GM18907 (cell line): ENCODE data around the gene EMID1.

Experiments used
- ATAC-seq: cut with Tn5 transposase; IDR thresholded peaks from one replicate; pipeline ENCODE4 v1.9.1; 2021; ENCODE audit warnings: mild to moderate bottlenecking, moderate library complexity; ENCODE audit not compliant: unreplicated experiment

The EMID1 gene

DNA sequence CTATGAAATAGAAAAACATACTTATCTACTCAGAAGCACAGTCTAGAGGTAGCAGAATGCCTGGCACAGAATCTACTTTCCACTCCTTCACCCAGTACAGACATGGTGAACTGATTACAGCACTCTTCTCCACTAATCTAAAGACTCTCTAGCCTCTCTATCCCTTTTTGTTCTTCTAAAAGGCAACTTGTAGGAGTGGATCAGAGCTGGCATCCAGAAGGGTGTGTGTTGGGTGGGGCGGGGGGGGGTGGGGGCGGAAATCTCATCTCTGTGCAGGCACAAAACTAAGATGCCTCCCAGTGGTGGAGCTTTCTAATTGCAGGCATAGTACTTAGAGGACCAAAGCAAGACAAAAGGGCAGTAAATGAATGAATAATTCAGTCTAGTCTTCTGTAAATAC is 11.5 kb upstream of the EMID1 start:
- no peak for ATAC-seq

DNA sequence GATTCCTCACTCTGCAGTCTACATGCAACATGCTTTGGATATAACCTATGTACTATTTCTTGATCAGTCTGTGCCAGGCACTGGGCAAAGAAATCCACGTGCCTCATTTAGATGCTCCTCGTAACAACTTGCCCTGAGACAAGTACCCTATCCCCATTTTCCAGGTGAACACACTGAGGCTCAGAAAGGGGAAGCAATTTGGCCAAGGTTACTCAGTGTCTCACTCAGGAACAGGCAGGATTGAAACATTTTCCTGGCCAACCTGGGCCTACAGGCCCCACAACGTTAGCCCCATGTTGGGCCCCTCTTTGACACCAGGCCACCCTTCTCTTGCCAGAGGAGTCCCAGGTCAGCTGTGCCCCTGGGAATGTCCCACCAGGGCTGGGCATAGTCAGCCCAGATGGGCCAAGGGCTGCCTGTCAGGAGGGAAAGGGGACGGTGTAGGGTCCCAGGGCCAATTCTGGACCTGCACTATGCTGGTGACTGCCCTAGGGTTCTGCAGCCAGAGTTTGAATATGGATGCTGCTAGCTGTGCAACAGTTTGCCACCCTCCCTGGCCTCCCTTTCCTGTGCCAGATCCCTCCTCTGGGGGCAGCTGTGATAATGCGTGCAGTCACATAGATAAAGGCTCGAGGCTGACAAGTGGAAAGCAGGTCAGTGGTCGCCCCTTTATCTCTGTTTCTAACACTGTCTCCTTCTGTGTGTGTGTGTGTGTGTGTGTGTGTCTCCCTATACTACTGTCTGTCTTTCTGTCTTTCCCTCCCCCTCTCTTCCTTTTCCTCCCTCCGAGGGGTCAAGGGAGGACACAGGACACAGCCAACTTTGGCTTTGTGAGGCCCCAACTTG is 10.4 kb upstream of the EMID1 start:
- no peak for ATAC-seq

DNA sequence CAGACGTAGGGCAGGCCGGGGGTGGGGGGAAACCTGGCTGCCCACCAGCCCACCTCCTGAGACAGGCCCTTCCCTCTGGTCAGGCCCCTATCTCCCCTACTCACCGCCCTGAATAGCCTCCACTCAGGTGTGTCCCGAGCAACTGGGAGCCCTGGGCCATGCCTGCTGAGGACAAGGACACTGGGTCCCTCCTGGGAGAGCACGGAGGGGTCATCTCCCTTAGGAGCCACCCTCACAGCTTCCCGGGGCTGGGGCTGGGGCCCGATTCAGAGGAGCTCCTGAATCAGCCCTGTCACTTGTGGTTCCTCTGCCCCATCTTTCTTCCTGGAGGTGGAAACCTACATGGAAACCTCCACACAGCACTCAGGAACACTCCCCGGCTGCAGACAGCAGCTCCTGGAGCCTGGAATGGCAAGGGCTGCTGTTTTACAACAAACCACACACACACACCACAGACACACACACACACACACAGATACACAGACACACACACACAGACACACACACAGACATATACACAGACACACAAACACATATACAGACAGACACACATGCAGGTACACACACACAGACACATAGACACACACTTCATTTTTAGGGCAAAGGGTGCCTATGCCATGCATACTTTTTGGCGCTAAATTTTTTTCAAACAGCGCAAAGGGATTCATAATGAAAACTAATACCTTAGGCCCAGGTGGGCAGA is 9.6 kb upstream of the EMID1 start:
- no peak for ATAC-seq

DNA sequence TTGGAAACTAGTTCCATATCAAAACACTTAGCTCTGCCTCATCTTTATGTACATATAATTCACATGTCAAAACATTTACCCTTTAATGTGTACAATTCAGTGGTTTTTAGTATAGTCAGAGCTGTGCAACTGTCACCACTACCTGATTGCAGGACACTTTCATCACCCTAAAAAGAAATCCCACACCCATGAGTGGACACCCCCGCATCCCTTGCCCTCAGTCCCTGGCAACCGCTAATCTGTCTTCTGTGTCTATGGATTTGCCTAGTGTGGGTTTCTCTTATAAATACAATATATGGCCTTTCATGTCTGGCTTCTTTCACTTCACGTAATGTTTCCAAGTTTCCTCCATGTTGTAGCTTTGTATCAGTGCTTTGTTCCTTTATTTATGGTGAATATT is 8.6 kb upstream of the EMID1 start:
- ATAC-seq: no peak

DNA sequence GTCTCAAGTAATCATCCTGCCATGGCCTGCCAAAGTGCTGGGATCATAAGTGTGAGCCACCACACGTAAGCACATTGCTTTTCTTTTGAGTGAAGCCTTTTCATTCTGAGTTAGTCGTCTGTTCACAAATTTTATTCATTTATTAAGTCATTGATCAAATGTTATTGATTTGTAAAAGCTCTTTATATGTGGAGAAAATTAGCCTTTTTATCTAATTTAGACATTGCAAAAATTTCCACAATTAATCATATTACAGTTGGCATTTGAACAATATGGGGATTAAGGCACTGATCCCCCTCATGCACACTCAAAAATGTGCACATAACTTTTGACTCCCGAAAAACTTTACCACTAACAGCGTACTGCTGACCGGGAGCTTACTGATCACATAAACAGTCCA is 7.5 kb upstream of the EMID1 start:
- no peak for ATAC-seq

DNA sequence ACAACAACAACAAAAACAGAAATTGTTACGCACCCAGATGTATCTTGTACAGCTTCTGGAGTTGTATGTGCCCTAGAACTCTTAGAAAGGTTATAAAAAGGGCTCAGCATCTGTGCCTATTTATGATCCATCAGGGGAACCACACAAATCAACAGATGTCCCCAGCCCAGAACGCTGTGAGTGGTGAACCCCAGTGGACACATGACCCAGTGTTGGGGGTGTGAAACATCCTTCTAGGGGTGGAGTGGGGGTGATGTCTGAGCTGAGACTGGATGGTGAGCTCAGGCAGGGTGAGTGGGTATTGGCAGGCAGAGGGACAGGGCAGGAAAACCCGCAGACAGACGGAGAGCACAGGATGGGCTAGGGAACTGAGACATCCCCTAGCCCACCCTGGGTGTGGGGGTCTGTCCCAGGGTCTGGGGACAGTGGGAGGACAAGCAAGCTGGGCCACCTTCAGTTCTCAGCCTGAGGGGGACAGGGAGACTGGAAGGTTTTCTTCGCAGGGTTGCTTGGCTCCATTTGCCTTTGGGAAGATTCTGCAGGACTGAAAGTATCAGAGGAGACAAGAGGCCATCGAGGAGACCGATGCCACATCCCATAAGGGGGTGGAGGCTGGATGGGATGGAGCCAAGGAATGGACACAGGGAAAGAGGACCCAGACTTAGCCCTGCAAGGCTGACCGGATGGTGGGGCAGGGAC is 5.8 kb upstream of the EMID1 start:
- no peak for ATAC-seq

DNA sequence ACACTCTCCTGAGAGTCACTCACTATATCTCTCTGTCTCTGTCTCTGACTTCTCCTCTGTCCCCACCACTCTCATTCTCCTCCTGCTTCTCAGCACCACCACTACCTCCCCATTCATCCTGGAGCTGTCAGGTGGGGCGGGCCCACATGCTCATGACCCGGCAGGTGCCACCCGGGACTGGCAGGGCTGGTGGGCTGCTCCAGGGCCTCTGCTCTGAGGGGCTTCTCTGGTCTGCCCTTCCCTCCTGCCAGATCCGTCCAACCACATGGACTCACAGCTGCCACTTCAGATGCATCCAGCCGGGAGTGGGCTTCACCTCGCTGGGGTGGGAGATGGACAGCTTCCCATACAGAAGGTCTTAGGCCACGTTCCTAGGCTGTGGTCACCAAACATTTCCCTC is 4.8 kb upstream of the EMID1 start:
- no peak for ATAC-seq

DNA sequence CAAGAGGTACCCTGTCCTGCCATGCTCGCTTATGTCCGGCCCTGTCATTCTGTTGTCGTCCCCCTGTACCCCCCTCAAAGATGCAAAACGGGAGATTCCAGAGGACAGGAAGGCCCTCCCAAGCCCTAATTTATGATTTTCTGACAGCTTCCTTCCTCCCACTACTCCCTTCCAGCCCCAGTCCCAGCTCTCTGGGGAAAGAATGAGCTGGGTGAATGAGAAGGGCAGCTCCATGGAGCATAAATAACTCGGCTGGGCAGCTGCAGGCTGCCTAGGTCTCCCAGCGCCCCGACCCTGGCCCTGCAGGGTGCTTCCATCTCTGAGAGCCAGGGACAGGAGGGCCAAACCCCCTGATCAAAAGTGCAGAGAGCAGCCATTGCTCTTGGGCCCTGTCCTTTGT is 3.9 kb upstream of the EMID1 start:
- no peak for ATAC-seq

DNA sequence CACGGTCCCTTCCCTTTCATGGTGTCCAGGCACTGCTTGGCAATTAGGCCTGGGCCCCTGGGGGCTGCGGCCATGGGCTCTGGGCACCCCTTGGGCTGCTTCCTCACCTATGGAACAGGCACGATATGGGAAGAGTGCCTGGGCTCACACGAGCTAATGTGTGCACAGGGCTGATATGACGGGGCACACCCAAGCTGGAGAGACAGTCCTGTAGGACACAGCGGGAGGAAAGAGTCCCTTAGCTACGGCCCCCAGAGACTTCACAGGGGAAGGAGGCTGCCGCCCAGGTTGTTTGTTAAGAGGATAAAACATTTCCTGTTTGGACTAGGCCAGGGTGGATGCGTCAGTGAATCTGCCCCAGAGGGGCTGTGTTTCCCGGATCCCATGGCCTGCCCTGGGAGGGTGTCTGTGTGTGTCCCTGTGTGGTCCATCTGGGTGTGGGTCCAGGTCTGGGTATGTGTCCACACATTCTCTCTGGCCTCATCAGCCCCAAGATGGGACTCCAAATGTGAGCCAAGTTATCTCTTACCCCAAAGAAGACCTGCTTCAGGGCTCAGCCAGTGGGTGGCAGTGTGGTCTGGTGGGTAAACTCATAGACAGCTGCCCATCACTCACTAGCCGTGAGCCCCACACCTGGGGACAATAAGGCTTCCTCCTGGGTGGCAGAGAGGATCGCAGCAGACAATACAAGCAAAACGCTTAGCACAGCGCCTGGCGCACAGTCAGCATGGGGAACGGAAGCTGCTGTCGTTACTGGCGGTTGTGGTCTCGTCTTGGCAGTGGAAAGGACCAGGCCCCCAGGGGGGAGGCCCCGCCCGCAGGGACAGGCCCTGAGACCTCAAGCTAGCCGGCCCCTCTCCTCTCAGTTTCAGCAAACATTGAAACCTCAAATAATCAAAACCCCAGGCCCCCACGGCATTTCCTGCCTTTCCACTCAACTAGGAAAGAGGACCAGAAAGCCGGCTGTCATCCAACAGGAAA is 3.2 kb upstream of the EMID1 start:
- ATAC-seq: peak; percentile 74

DNA sequence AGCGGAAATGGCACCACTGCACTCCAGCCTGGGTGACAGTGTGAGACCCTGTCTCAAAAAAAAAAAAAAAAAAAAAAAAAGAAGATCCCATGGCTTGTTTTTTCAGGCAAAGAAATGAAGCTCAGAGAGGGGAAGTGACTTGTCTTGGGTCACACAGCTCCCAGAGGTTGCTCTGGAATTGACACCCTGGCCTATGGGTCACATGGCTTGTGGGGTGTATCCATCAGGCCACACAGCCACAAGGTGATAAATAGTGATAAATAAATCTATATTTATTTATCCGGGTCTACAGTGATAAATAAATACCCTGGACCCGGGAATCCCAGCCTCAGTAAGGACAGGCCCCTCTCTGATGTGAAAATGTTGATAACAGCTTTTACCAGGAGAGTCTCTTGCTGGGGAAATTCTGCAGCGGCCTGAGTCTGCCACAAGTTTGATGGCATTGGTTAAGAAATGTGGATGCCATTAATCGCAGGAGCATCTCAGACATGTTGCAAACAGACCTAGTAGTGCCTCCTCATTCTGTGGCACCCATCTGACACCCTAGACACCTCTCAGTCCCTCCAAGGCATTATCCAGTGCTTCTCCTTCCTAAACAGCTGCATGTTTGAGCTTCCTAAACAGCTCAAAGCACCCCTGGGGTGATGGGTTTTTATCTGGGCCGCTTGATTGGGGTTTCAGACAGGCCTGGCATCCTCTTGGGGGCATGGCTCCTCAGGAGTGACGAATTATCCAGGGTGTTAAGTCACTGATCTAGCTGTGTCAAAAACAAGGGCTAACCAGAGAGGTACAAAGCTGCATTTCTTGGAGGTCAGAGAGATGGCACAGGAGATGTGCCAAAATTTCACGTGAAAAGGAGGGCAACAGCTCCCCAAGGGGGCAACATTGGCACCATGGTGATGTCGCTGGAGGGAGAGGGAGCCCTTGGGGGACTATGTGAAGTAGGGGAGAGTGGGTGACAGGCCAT is 1.9 kb upstream of the EMID1 start:
- no peak for ATAC-seq

DNA sequence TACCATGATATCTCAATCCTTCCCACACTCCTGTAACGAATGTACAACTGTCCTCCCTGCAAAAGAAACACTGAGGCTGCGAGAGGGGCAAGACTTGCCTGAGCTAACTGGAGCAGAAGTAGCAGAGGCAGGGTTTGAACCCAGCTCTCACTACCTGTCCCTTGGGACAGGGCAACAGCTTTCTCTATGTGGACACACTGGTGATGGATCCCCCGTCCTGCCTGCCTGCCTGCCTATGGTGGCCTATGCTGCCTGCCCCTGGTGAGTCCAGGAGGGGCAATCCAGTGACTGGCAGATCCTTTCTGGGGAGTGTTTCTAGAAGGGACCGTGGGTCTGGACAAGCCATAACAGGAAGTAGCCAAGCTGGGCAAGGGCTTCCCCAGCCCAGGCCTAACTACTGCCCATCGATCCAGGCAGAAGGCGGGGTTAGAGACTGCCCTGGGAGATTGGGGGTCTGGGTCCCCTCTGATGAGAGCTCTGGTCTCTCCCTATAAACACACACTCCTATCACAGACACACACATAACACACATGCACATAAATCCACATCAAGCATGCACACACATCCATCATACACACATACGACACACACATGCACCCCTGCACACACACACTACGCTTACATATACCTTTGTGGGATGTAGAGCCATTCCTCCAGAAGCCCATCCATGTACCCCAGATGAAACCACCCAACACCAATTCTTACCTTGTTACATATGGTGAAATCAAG is 1.1 kb upstream of the EMID1 start:
- no peak for ATAC-seq

DNA sequence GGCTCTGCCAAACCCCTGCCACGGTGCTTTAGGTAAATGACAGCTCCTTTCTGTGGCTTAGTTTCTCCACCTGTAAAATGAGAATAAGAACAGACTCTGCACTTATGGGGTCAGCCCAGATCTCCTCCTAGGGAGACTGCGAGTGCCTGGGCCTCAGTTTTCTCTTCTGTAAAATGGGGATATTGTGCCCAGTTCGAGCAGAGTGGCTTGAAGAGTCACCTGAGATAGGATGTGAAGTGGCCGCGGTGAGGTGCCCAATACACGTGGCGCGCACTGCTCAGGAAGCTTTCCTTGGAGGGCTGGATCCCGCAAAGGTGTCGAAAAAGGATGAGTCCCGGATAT is 473 bp upstream of the EMID1 start:
- no peak for ATAC-seq

DNA sequence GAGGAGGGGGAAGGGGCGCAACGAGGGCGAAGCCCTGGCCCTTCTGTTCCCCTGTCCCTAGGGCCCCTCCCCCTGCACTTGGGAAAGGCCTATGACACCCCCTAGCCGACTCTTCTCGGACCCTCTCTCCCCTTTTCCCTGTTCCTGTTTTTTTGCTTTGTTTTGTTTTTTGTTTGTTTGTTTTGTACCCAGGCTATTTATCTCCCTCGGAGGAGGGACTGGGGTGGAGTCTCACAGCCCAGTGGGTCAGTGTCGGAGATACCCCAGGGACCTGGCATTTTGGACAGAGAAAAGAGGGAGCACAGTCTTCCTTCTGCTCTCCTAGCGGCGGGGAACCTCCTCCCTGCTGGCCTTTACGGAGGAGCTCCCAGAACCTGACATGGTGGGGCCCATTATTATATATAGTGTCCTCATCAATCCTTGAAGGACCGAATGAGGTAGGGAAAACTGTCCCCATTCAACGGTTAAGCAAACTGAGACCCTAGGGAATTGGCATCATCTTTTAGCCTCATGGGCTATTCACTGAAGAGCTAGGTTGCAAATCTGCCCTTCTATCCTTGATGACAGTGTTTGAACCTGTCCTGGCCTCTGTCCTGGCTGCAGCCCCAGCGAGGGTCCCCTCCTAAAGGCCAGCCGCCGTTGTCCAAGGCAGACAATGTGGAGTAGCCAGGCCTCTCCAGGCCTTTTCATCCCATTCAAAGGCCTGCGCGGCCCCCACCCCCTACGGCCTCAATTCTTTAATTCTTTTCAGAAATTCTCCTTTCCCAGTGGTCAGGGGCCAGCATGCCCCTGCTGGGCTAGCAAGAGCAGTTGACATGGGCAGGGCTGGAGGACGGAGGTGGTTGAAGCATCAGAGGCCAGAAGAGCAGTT is 911 bp downstream of the EMID1 start:
- no peak for ATAC-seq

DNA sequence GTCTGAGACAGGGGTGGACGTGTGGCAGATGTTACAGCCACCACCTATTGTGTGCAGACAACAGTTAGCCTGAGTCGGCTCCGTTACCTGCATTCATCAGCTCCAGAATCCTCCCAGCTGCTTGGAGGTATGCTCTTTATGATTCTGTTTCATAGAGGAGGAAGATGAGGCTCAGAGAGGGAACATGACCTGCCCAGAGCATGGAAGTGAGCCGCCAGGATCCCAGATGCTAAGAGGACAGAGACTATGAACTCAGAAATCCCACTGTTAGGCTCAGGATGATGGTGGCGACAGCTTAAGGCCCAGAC is 1.5 kb downstream of the EMID1 start:
- no peak for ATAC-seq

DNA sequence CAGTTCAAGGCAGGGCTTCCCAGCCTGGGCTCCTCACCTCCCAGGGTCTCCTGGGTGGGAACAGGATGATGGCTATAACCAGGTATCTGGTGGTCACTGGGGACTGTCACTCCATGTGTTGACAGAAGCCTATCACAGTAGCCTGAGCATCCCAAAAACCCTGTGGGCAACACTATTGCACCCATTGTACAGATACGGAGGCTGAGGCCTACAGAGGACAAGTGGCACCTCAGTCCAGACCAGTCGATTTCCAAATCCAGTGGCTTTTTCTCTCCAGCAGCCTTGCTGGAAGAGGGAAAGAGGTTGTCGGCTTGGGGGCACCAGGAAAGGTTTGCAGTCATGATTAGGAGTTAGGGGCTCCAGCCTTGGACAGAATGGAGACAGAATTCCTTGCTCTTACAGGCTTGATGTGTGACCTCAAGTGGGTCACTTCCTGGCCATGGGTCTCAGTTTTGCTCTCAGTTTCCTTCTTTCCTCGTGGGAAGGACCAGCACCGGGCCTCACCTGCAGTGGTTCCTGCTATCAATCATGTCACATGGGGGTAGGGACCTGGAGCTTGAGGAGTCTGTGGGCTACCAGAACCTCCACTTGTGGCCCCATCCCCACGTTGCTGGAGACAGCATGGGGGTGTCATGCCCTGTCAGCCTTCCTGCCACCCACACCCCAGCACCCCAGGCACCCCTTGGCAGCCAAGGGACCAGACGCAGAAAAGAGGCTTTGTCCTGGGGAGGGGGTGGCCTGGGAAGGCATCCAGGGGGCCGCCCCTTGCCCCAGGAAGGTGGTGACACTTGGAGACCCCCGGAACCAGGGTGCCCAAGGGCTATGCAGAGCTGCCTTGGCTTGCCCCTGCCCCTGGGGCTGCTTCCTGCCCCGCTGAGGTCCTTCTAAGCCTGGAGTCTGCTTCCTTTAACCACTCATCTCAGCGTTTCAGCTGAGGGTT is 2.1 kb downstream of the EMID1 start:
- ATAC-seq: no peak

DNA sequence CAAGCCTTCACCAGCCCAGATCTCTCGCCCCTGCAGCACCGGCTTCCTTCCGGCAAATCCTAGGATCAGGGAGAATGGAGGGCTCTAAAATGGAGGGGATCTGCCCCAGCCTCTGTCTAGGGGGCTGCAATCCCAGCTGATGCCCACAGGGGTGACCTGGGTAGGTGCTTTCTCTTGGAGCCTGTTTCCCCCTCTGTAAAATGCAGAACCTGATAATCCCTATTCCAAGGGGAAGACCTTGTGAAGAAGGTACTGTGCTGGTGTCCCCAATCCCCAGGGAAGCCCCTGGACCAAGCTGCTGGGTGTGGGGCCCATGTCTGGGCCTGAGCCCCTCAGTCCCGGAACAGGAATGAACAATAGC is 2.8 kb downstream of the EMID1 start:
- ATAC-seq: no peak

DNA sequence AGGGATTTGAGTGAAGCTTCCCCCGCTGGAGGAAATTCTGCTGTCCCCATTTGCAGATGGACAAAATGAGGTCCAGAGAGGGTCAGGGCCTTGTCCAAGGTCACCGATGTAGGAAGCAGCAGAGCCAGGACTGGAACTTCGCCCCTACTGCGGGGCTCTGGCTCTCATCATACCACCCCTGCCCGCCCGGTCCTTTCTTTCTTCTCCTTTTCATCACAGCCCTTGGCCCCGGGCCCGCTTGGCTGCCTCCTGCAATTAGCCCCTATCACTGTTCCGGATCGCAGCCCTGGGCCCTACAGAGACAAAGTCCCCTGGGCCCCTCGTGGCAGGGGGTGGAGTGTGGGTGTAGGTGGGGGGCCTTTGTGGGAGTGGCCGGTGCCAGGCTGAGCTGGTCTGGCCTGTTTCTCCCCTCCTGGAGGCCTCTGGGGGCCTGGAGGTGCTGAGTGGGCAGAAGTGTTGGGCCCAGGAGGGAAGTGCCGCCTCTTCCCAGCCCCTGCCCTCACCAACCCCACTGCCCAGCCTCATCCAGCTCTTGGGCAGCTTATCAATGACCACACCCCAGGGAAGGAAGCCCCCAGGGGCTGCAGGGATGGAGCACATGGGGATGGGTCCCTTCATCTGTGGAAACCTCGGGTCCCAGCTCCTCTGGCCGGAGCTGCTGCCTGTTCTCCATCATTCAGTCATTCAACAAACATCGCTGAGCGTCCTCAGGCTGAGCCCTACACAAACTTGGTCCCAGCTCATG is 3.4 kb downstream of the EMID1 start:
- ATAC-seq: peak; percentile 33
